ENCODE measurements around the gene BRD8.

The BRD8 gene

GRCh38 chr5:138105709-138106108 is 72.7 kb downstream of the BRD8 start:
- Histone ChIP-seq H3K27ac (no peak overlapping the region), H3K4me3 (no peak overlapping the region)

- H3K27ac ChIP-seq: no peak overlapping the region
- H3K4me3 ChIP-seq: no peak overlapping the region
These were observed 75.2 kb downstream of the BRD8 start for GRCh38 chr5:138103319-138103637.

- Histone ChIP-seq H3K4me3 (no peak overlapping the region), H3K27ac (no peak overlapping the region)
These were observed 75.7 kb downstream of the BRD8 start for GRCh38 chr5:138102454-138103318.

GRCh38 chr5:138096997-138097828 is 81.2 kb downstream of the BRD8 start:
- Histone ChIP-seq H3K4me3 (no peak overlapping the region), H3K27ac (no peak overlapping the region)

- Histone ChIP-seq H3K27ac (no peak overlapping the region), H3K4me3 (no peak overlapping the region)
These were observed 82.1 kb downstream of the BRD8 start for GRCh38 chr5:138096363-138096762.

GRCh38 chr5:138095100-138095907 is 83.1 kb downstream of the BRD8 start:
- H3K4me3 ChIP-seq: no peak overlapping the region
- H3K27ac ChIP-seq: no peak overlapping the region

- Histone ChIP-seq H3K27ac (no peak overlapping the region), H3K4me3 (no peak overlapping the region)
These were observed 85.4 kb downstream of the BRD8 start for GRCh38 chr5:138093036-138093435.

GRCh38 chr5:138092301-138092700 is 86.1 kb downstream of the BRD8 start:
- Histone ChIP-seq H3K27ac (no peak overlapping the region), H3K4me3 (no peak overlapping the region)

GRCh38 chr5:138091685-138092084 is 86.7 kb downstream of the BRD8 start:
- no peak overlapping the region for H3K27ac ChIP-seq
- no peak overlapping the region for H3K4me3 ChIP-seq
